Hepatocyte (in vitro differentiated cells): ENCODE data around the gene PGA5. TPM values are rescaled to one million over a fixed set of nuclear protein-coding genes. Genes with fewer than 3 reads are reported as not detected.

ENCODE experiments used
- DNase-seq: peaks from one replicate; pipeline ENCODE4 v3.0.0-alpha.2; 2016; ENCODE audit warnings: low spot score
- H2AFZ ChIP-seq: fragments of 200-600 bp; sonication (generic); 2 replicates; pipeline ENCODE4 v1.6.0; 2016; ENCODE audit warnings: antibody characterized with exemption, mild to moderate bottlenecking
- H3K27ac ChIP-seq: fragments of 200-600 bp; sonication (generic); 2 replicates; pipeline ENCODE4 v1.5.1; 2016; ENCODE audit warnings: mild to moderate bottlenecking
- H3K27me3 ChIP-seq: fragments of 200-600 bp; sonication (generic); 2 replicates; pipeline ENCODE4 v1.6.1; 2016
- H3K36me3 ChIP-seq: fragments of 200-600 bp; sonication (generic); replicated peaks from 2 replicates; pipeline ENCODE4 v1.5.1; 2016; ENCODE audit warnings: low read depth; ENCODE audit not compliant: insufficient read depth
- H3K4me1 ChIP-seq: fragments of 200-600 bp; sonication (generic); 2 replicates; pipeline ENCODE4 v1.5.1; 2016; ENCODE audit warnings: mild to moderate bottlenecking, moderate library complexity; ENCODE audit not compliant: insufficient read depth
- H3K4me2 ChIP-seq: fragments of 200-600 bp; sonication (generic); 2 replicates; pipeline ENCODE4 v1.6.0; 2016
- H3K4me3 ChIP-seq: fragments of 200-600 bp; sonication (generic); 2 replicates; pipeline ENCODE4 v1.5.1; 2016; ENCODE audit warnings: mild to moderate bottlenecking
- H3K79me2 ChIP-seq: fragments of 200-600 bp; sonication (generic); 2 replicates; pipeline ENCODE4 v1.6.0; 2017; ENCODE audit warnings: mild to moderate bottlenecking
- H3K9me2 ChIP-seq: fragments of 200-600 bp; sonication (generic); replicated peaks from 2 replicates; pipeline ENCODE4 v1.6.0; 2017; ENCODE audit warnings: mild to moderate bottlenecking; ENCODE audit not compliant: insufficient read depth
- H3K9me3 ChIP-seq: fragments of 200-600 bp; sonication (generic); 2 replicates; pipeline ENCODE4 v1.5.1; 2016; ENCODE audit warnings: low read depth, mild to moderate bottlenecking
- H4K20me1 ChIP-seq: fragments of 200-600 bp; sonication (generic); 2 replicates; pipeline ENCODE4 v1.6.0; 2016; ENCODE audit warnings: mild to moderate bottlenecking; ENCODE audit not compliant: insufficient read depth, poor library complexity, severe bottlenecking
- CTCF ChIP-seq: fragments of 200-600 bp; sonication (generic); IDR thresholded peaks from 2 replicates; pipeline ENCODE4 v1.5.1; 2016; ENCODE audit warnings: antibody characterized with exemption, mild to moderate bottlenecking; ENCODE audit not compliant: poor library complexity
- EZH2 ChIP-seq: fragments of 200-600 bp; sonication (generic); IDR thresholded peaks from 2 replicates; pipeline ENCODE4 v1.6.1; 2016; ENCODE audit warnings: antibody characterized with exemption, mild to moderate bottlenecking, borderline replicate concordance
- EZH2phosphoT487 ChIP-seq: fragments of 200-600 bp; sonication (generic); IDR thresholded peaks from one replicate; pipeline ENCODE4 v1.6.1; 2018; ENCODE audit warnings: antibody characterized with exemption, mild to moderate bottlenecking, low read depth, moderate library complexity; ENCODE audit not compliant: unreplicated experiment, severe bottlenecking
- WGBS: methylation state at CpG from one replicate; pipeline ENCODE4 v1.1.6; 2016; ENCODE audit warnings: low lambda C conversion rate; ENCODE audit errors: missing lambda C conversion rate; 5-methylcytosine and 5-hydroxymethylcytosine counted together
- polyA plus RNA-seq: library from polyadenylated mRNA; unstranded; fragments of >200 nt; fragmentation: Nextera tagmentation; extraction: Ambion mirVana; gene quantifications from 2 replicates; pipeline ENCODE4 v1.2.1, GENCODE V29; 2016
- total RNA-seq: library from RNA; depleted of rRNA; stranded (reverse); fragments of >200 nt; gene quantifications from 2 replicates; pipeline ENCODE4 v1.2.3, GENCODE V29; 2014

Gene PGA5
- total and polyA plus RNA-seq, 2 experiments from 2014 or later: 0.77 to 1.8 TPM

- H3K4me1 ChIP-seq: no peaks in the 10 kb centered on the region
- no peak overlapping the region for H3K27ac ChIP-seq
- no peaks in the 10 kb centered on the region for H3K9me3 ChIP-seq
- H3K4me3 ChIP-seq: no peak overlapping the region
- H3K36me3 ChIP-seq: no peaks in the 10 kb centered on the region
- H4K20me1 ChIP-seq: no peaks in the 10 kb centered on the region
- 85% methylated on average over 4 of the region's 4 CpGs for WGBS
- no peak for DNase-seq
- H3K79me2 ChIP-seq: no peaks in the 10 kb centered on the region
- no peaks in the 10 kb centered on the region for H3K9me2 ChIP-seq
- no peak overlapping the region for H3K4me2 ChIP-seq
- no peak overlapping the region for H2AFZ ChIP-seq
- no peaks in the 10 kb centered on the region for H3K27me3 ChIP-seq
- TF ChIP-seq CTCF: no peak
- no peak for TF ChIP-seq EZH2phosphoT487
- no peak for TF ChIP-seq EZH2
These were observed 25.6 kb downstream of the PGA5 start for GRCh38 chr11:61266602-61267001.

- no peak overlapping the region for H2AFZ ChIP-seq
- H3K4me2 ChIP-seq: no peak overlapping the region
- no peaks in the 10 kb centered on the region for H4K20me1 ChIP-seq
- H3K36me3 ChIP-seq: no peaks in the 10 kb centered on the region
- WGBS: 82% methylated on average over 6 of the region's 6 CpGs
- no peaks in the 10 kb centered on the region for H3K79me2 ChIP-seq
- H3K9me3 ChIP-seq: no peaks in the 10 kb centered on the region
- TF ChIP-seq EZH2: no peak
- TF ChIP-seq CTCF: no peak
- no peak for TF ChIP-seq EZH2phosphoT487
- H3K4me1 ChIP-seq: no peaks in the 10 kb centered on the region
- H3K4me3 ChIP-seq: no peak overlapping the region
- H3K27me3 ChIP-seq: no peaks in the 10 kb centered on the region
- H3K9me2 ChIP-seq: no peaks in the 10 kb centered on the region
- no peak overlapping the region for H3K27ac ChIP-seq
- peak; percentile 35 for DNase-seq
These were observed 26.5 kb downstream of the PGA5 start for GRCh38 chr11:61267437-61267841.

- TF ChIP-seq EZH2: no peak
These were observed 27.7 kb downstream of the PGA5 start for GRCh38 chr11:61268588-61269250.

GRCh38 chr11:61270354-61271076 lies 29.5 kb downstream of the PGA5 start:
- H3K79me2 ChIP-seq: no peaks in the 10 kb centered on the region
- H3K9me2 ChIP-seq: no peaks in the 10 kb centered on the region
- no peak overlapping the region for H3K4me2 ChIP-seq
- no peak overlapping the region for H2AFZ ChIP-seq
- 98% methylated on average over 7 of the region's 7 CpGs for WGBS
- no peaks in the 10 kb centered on the region for H3K27me3 ChIP-seq
- H3K9me3 ChIP-seq: no peaks in the 10 kb centered on the region
- TF ChIP-seq EZH2phosphoT487: no peak
- no peak overlapping the region for H3K4me3 ChIP-seq
- no peak overlapping the region for H3K27ac ChIP-seq
- H3K4me1 ChIP-seq: no peaks in the 10 kb centered on the region
- H4K20me1 ChIP-seq: no peaks in the 10 kb centered on the region
- DNase-seq: no peak
- H3K36me3 ChIP-seq: no peaks in the 10 kb centered on the region

More at GRCh38 chr11:61268588-61269250, 27.7 kb downstream of the PGA5 start:
- H3K27ac ChIP-seq: no peak overlapping the region
- no peak for DNase-seq
- H4K20me1 ChIP-seq: no peaks in the 10 kb centered on the region
- WGBS: 96% methylated on average over 15 of the region's 15 CpGs
- H3K9me3 ChIP-seq: no peaks in the 10 kb centered on the region
- no peak overlapping the region for H2AFZ ChIP-seq
- H3K4me3 ChIP-seq: no peak overlapping the region
- no peaks in the 10 kb centered on the region for H3K9me2 ChIP-seq
- H3K27me3 ChIP-seq: no peaks in the 10 kb centered on the region
- no peaks in the 10 kb centered on the region for H3K79me2 ChIP-seq
- no peaks in the 10 kb centered on the region for H3K4me1 ChIP-seq
- no peak overlapping the region for H3K4me2 ChIP-seq
- no peaks in the 10 kb centered on the region for H3K36me3 ChIP-seq
